Parathyroid adenoma (tissue), 2 donors: ENCODE results near the gene DNAAF5.

Source experiments
- H2AFZ ChIP-seq: fragments of 300-600 bp; sonication (generic); one replicate; pipeline ENCODE4 v1.7.0; 2017; ENCODE audit warnings: antibody characterized with exemption, mild to moderate bottlenecking
- H3K27ac ChIP-seq: fragments of 300-600 bp; sonication (generic); one replicate; pipeline ENCODE4 v1.7.0; 2017
- H3K27me3 ChIP-seq: fragments of 300-600 bp; sonication (generic); one replicate; pipeline ENCODE4 v1.7.0; 2017; ENCODE audit warnings: low read length; ENCODE audit not compliant: control insufficient read depth, insufficient read depth
- H3K36me3 ChIP-seq: fragments of 300-600 bp; sonication (generic); one replicate; pipeline ENCODE4 v1.7.0; 2017; ENCODE audit warnings: low read length; ENCODE audit not compliant: control insufficient read depth, insufficient read depth
- H3K4me1 ChIP-seq: fragments of 300-600 bp; sonication (generic); one replicate; pipeline ENCODE4 v1.7.0; 2017; ENCODE audit warnings: control low read depth
- H3K4me2 ChIP-seq: fragments of 300-600 bp; sonication (generic); one replicate; pipeline ENCODE4 v1.7.0; 2017; ENCODE audit warnings: low read length
- H3K4me3 ChIP-seq: fragments of 300-600 bp; sonication (generic); one replicate; pipeline ENCODE4 v1.7.0; 2017; ENCODE audit warnings: low read depth, low read length
- H3K79me2 ChIP-seq: fragments of 300-600 bp; sonication (generic); one replicate; pipeline ENCODE4 v1.7.0; 2017; ENCODE audit warnings: control low read depth
- H3K9ac ChIP-seq: fragments of 300-600 bp; sonication (generic); one replicate; pipeline ENCODE4 v1.7.0; 2017; ENCODE audit warnings: mild to moderate bottlenecking
- H3K9me3 ChIP-seq: fragments of 300-600 bp; sonication (generic); one replicate; pipeline ENCODE4 v1.7.0; 2017; ENCODE audit warnings: low read length; ENCODE audit not compliant: control insufficient read depth
- TF ChIP-seq, protein P1 (sequence below): fragments of 300-600 bp; sonication (generic); IDR thresholded peaks from one replicate; pipeline ENCODE4 v1.7.0; 2017; ENCODE audit warnings: antibody characterized with exemption, mild to moderate bottlenecking
- donor health status: primary hyperparathyroidism.

The DNAAF5 gene

DNA sequence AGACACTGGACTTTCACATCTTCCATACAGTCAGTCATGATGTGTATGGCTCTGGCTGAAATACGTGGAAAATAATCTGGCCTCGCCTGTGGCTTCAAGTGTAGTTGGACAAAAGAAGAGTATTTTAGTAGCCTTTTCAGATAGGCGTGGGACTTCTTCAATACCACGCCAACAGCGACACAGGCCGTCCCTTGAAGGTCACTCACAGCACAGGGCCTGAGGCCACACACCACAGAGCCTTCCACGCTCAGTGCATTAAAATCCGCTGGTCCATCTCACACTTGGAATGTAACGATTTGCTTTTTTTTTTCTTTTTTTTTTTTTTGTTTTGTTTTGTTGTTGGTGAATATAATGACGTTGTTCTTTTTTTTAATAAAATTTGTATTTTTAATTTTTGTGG is 54.0 kb downstream of the DNAAF5 start:
- Histone ChIP-seq H3K27ac (no peak overlapping the region), H3K9me3 (no peaks in the 10 kb centered on the region), H3K36me3 (no peaks in the 10 kb centered on the region)

DNA sequence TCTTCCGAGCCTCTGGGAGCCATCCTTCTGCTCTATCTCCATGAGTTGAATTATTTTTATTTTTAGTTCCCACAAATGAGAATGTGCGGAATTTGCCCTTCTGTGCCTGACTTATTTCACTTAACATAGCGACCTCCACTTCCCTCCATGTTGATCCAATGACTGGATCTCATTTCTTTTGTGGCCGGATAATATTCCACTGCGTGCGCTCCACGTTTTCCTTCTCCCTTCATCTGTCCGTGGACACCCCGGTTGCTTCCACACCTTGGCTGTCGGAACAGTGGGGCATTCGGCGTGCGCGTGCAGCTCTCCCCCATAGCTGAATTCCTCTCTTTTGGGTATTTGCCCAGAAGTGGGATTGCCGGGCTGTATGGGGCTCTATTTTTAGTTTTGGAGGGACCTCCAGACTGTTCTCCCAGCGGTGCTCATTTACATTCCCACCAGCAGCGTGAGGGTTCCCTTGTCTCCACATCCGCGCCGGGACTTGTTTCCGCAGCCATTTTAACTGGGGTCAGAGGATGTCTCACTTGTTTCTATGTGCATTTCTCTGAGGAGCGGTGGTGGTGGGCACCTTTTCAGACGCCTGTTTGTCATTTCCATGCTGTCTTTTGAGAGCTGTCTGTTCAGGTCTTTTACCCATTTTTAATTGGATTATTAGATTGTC is 54.8 kb downstream of the DNAAF5 start:
- no peak overlapping the region for H2AFZ ChIP-seq
- no peaks in the 10 kb centered on the region for H3K36me3 ChIP-seq
- TF ChIP-seq, protein P1, sequence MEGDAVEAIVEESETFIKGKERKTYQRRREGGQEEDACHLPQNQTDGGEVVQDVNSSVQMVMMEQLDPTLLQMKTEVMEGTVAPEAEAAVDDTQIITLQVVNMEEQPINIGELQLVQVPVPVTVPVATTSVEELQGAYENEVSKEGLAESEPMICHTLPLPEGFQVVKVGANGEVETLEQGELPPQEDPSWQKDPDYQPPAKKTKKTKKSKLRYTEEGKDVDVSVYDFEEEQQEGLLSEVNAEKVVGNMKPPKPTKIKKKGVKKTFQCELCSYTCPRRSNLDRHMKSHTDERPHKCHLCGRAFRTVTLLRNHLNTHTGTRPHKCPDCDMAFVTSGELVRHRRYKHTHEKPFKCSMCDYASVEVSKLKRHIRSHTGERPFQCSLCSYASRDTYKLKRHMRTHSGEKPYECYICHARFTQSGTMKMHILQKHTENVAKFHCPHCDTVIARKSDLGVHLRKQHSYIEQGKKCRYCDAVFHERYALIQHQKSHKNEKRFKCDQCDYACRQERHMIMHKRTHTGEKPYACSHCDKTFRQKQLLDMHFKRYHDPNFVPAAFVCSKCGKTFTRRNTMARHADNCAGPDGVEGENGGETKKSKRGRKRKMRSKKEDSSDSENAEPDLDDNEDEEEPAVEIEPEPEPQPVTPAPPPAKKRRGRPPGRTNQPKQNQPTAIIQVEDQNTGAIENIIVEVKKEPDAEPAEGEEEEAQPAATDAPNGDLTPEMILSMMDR = no peak
- no peak overlapping the region for H3K4me2 ChIP-seq
- H3K27me3 ChIP-seq = no peaks in the 10 kb centered on the region
- H3K4me1 ChIP-seq = no peaks in the 10 kb centered on the region
- H3K4me3 ChIP-seq = no peak overlapping the region
- H3K9me3 ChIP-seq = no peaks in the 10 kb centered on the region
- no peak overlapping the region for H3K9ac ChIP-seq
- no peaks in the 10 kb centered on the region for H3K79me2 ChIP-seq
- H3K27ac ChIP-seq = no peak overlapping the region

More for the DNA sequence above, 54.0 kb downstream of the DNAAF5 start:
- H3K9ac ChIP-seq = no peak overlapping the region
- H3K79me2 ChIP-seq = no peaks in the 10 kb centered on the region
- H3K27me3 ChIP-seq = no peaks in the 10 kb centered on the region
- no peak overlapping the region for H3K4me2 ChIP-seq
- TF ChIP-seq, protein P1 = no peak
- no peaks in the 10 kb centered on the region for H3K4me1 ChIP-seq
- no peak overlapping the region for H3K4me3 ChIP-seq
- no peak overlapping the region for H2AFZ ChIP-seq

DNA sequence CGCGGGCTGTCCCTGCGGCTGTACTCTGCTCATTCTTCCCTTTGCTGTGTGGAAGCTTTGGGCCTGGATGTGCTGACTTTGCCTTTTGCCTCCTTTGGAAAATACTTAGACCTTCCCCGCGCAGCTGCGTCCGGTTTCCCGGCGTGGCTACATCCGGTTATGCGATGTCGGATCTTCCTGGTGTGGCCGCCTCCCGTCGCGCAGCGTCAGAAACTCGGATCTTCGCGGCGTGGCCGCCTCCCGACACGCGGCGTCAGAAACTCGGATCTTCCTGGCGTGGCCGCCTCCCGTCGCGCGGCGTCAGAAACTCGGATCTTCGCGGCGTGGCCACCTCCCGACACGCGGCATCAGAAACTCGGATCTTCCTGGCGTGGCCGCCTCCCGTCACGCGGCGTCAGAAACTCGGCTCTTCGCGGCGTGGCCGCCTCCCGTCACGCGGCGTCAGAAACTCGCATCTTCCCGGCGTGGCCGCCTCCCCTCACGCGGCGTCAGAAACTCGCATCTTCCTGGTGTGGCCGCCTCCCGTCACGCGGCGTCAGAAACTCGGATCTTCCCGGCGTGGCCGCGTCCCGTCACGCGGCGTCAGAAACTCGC is 55.5 kb downstream of the DNAAF5 start:
- no peaks in the 10 kb centered on the region for H3K27me3 ChIP-seq
- H3K79me2 ChIP-seq = no peaks in the 10 kb centered on the region
- H3K27ac ChIP-seq = no peak overlapping the region
- H3K4me3 ChIP-seq = no peak overlapping the region
- no peak overlapping the region for H2AFZ ChIP-seq
- H3K36me3 ChIP-seq = no peaks in the 10 kb centered on the region
- H3K4me2 ChIP-seq = no peak overlapping the region
- no peaks in the 10 kb centered on the region for H3K4me1 ChIP-seq
- H3K9me3 ChIP-seq = no peaks in the 10 kb centered on the region
- TF ChIP-seq, protein P1 = no peak
- no peak overlapping the region for H3K9ac ChIP-seq

DNA sequence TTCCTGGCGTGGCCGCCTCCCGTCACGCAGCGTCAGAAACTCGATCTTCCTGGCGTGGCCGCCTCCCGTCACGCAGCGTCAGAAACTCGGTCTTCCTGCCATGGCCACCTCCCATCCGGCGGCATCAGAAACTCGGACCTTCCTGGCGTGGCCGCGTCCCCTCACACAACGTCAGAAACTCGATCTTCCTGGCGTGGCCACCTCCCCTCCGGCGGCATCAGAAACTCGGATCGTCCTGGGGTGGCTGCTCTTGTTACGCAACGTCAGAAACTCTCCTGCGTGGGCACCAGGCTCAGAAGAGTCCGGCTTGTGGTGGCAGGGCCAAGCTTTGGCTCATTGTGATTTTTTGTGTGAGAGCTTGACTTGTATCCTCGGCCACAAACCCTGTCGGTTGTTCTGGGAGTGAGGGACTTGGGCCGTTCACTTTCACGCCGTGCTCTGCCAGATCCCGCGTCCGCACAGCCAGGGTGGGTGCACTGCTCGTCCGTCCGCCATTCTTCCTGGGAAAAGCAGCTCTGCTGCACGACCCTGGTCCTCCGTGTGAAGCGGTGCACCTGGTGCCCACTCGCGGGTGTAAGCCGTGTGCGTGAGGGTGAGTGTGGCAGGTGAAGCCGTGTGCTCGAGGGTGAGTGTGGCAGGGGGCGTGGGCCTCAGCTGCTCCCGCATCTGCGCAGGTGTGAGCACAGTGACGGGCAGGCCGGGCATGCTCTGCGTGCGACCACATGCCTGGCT is 56.4 kb downstream of the DNAAF5 start:
- TF ChIP-seq, protein P1 = no peak
- Histone ChIP-seq H3K9ac (no peak overlapping the region), H3K27ac (no peak overlapping the region), H3K4me2 (no peak overlapping the region), H3K27me3 (no peaks in the 10 kb centered on the region), H3K79me2 (no peaks in the 10 kb centered on the region), H3K4me1 (no peaks in the 10 kb centered on the region), H3K9me3 (no peaks in the 10 kb centered on the region), H3K36me3 (no peaks in the 10 kb centered on the region), H3K4me3 (no peak overlapping the region), H2AFZ (no peak overlapping the region)
